ENCODE results near the gene NEDD9. TPM values are rescaled to one million over a fixed set of nuclear protein-coding genes. Genes with fewer than 3 reads are reported as not detected.

Gene NEDD9
- total RNA-seq, 1 donor from 2014 or later = 4.7 TPM

GRCh38 chr6:11207199-11207968 is 25.1 kb downstream of the NEDD9 start:
- H3K4me3 ChIP-seq (ENCODE audit: low read depth, low read length) = no peak overlapping the region
- FAIRE-seq (peak; percentile 93), DNase-seq (ENCODE audit: low read depth) (peak; percentile 100)
- H3K36me3 ChIP-seq (ENCODE audit: control insufficient read depth, insufficient read depth, low read length) = peaks cover 4% of the 10 kb centered on the region
- TF ChIP-seq, protein P1, sequence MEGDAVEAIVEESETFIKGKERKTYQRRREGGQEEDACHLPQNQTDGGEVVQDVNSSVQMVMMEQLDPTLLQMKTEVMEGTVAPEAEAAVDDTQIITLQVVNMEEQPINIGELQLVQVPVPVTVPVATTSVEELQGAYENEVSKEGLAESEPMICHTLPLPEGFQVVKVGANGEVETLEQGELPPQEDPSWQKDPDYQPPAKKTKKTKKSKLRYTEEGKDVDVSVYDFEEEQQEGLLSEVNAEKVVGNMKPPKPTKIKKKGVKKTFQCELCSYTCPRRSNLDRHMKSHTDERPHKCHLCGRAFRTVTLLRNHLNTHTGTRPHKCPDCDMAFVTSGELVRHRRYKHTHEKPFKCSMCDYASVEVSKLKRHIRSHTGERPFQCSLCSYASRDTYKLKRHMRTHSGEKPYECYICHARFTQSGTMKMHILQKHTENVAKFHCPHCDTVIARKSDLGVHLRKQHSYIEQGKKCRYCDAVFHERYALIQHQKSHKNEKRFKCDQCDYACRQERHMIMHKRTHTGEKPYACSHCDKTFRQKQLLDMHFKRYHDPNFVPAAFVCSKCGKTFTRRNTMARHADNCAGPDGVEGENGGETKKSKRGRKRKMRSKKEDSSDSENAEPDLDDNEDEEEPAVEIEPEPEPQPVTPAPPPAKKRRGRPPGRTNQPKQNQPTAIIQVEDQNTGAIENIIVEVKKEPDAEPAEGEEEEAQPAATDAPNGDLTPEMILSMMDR (IDR thresholded peaks at IDR 0.05; ENCODE audit: insufficient read depth, low read length, severe bottlenecking) = no peak
- H3K27me3 ChIP-seq (ENCODE audit: control insufficient read depth, insufficient read depth, low read length) = no peaks in the 10 kb centered on the region

DNA sequence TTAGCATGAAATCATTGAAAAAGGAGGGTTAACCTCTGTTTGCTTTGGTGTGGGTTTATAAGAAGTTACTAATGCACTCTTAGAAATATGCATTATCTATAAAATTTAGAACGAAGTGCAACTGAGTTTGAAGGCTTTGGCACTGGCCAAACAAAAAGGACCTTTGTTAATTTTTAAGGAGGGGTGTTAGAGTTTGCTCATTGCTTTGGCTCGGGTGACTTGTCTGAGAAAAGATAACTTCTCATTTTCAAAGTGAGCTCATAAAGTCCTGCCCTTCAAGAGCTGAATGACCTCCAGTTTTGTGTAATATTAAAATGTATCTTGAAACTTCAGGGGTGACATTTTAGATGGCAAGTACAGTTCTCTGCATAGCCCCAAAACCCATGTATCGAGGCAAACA is 25.9 kb downstream of the NEDD9 start:
- TF ChIP-seq, protein P1 (IDR thresholded peaks at IDR 0.05; ENCODE audit: insufficient read depth, low read length, severe bottlenecking) = no peak
- H3K36me3 ChIP-seq (ENCODE audit: control insufficient read depth, insufficient read depth, low read length) = peaks cover 4% of the 10 kb centered on the region
- no peaks in the 10 kb centered on the region for H3K27me3 ChIP-seq (ENCODE audit: control insufficient read depth, insufficient read depth, low read length)
- H3K4me3 ChIP-seq (ENCODE audit: low read depth, low read length) = no peak overlapping the region
- FAIRE-seq (no peak), DNase-seq (ENCODE audit: low read depth) (no peak)

DNA sequence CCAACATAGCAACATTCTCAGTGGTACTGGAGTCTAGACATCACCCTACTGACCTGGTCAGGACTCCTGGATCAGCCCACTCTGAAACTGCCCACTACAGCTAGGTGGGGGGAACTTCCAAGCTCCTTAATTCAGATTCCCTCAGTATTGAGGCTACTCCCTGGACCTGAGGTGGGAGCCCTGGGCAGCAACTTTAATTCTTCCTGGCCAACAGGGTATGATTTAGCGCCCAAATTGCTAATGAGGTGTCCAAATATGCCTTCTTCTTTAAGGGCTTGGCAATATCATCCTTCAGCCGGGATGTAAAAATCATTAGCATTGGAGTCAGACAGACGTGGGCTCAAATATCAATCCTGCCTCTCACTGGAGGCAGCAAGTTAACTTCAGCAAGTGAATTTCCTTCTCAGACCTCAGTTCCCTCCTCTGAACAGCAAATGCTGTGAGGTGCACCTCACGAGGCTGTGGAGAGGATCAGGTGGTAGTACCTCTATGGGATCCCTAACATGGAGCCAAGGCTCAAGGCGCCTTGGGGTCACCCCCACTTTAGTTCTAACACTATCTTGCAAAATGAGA is 27.6 kb downstream of the NEDD9 start:
- Histone ChIP-seq H3K4me3 (ENCODE audit: low read depth, low read length) (no peak overlapping the region), H3K27me3 (ENCODE audit: control insufficient read depth, insufficient read depth, low read length) (no peaks in the 10 kb centered on the region), H3K36me3 (ENCODE audit: control insufficient read depth, insufficient read depth, low read length) (peaks cover 7% of the 10 kb centered on the region)
- DNase-seq (ENCODE audit: low read depth) = no peak
- TF ChIP-seq, protein P1 (IDR thresholded peaks at IDR 0.05; ENCODE audit: insufficient read depth, low read length, severe bottlenecking) = no peak
- FAIRE-seq = no peak

GRCh38 chr6:11204005-11204399 is 28.5 kb downstream of the NEDD9 start:
- FAIRE-seq (no peak), DNase-seq (ENCODE audit: low read depth) (no peak)
- H3K4me3 ChIP-seq (ENCODE audit: low read depth, low read length) = no peak overlapping the region
- H3K27me3 ChIP-seq (ENCODE audit: control insufficient read depth, insufficient read depth, low read length) = no peaks in the 10 kb centered on the region
- H3K36me3 ChIP-seq (ENCODE audit: control insufficient read depth, insufficient read depth, low read length) = peaks cover 7% of the 10 kb centered on the region
- TF ChIP-seq, protein P1 (IDR thresholded peaks at IDR 0.05; ENCODE audit: insufficient read depth, low read length, severe bottlenecking) = no peak

- no peak overlapping the region for H3K4me3 ChIP-seq (ENCODE audit: low read depth, low read length)
- DNase-seq (ENCODE audit: low read depth) (no peak), FAIRE-seq (no peak)
- TF ChIP-seq, protein P1 (IDR thresholded peaks at IDR 0.05; ENCODE audit: insufficient read depth, low read length, severe bottlenecking) = no peak
- peaks cover 7% of the 10 kb centered on the region for H3K36me3 ChIP-seq (ENCODE audit: control insufficient read depth, insufficient read depth, low read length)
- H3K27me3 ChIP-seq (ENCODE audit: control insufficient read depth, insufficient read depth, low read length) = no peaks in the 10 kb centered on the region
Measured at GRCh38 chr6:11203306-11204004, 29.0 kb downstream of the NEDD9 start.
